Coronary artery (tissue), 2 donors: Measurements from ENCODE around the gene CD2BP2.
A peak's percentile ranks its signal among the peaks of the same experiment; 100 is the strongest.

ENCODE experiments used
- DNase-seq: peaks from one replicate; pipeline ENCODE4 v3.0.0-alpha.2; 2017; ENCODE audit warnings: low spot score
- H3K27ac ChIP-seq, 2 donors: fragments of 200-600 bp; sonication (generic); one replicate each; pipeline ENCODE4 v1.5.1; 2016 to 2019
- H3K4me3 ChIP-seq: fragments of 200-600 bp; sonication (generic); 2 replicates; pipeline ENCODE4 v1.5.1; 2016; ENCODE audit warnings: mild to moderate bottlenecking, moderate library complexity
- TF ChIP-seq, protein P1 (sequence below): fragments of 200-600 bp; sonication (generic); IDR thresholded peaks from one replicate; pipeline ENCODE4 v1.5.1; 2019; ENCODE audit warnings: antibody characterized with exemption

The CD2BP2 gene

DNA sequence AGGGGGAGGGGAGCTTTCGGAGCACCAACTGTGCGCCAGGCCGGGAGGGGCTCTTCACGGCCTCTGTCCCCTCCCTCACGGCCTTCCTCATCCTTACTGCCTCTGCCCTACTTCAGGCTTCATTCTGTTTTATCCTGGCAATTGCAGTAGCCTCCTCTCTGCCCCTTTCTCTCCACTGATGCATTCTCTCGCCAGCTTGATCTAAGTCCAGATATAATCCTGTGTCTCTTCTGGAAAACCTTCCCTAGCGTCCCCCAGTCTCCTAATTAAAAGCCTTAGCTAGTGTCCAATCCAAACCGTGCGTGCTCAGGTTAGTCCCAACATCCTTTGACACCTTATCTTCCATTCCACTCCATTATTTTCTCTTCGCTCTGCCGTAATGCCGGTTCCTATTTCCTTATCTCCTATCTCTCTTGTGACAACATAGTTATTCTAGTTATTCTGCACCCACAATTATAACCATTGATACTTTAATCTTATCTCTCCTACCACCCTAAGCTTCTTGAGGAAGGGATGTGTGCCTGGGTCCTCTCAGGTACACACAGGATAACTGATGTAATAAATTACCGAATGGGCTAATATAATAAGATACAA lies 41.0 kb upstream of the CD2BP2 start:
- Histone ChIP-seq H3K4me3 (peak overlapping the region; percentile 93), H3K27ac (peak overlapping the region; percentile 70 to 92)
- no peak for DNase-seq
- TF ChIP-seq, protein P1, sequence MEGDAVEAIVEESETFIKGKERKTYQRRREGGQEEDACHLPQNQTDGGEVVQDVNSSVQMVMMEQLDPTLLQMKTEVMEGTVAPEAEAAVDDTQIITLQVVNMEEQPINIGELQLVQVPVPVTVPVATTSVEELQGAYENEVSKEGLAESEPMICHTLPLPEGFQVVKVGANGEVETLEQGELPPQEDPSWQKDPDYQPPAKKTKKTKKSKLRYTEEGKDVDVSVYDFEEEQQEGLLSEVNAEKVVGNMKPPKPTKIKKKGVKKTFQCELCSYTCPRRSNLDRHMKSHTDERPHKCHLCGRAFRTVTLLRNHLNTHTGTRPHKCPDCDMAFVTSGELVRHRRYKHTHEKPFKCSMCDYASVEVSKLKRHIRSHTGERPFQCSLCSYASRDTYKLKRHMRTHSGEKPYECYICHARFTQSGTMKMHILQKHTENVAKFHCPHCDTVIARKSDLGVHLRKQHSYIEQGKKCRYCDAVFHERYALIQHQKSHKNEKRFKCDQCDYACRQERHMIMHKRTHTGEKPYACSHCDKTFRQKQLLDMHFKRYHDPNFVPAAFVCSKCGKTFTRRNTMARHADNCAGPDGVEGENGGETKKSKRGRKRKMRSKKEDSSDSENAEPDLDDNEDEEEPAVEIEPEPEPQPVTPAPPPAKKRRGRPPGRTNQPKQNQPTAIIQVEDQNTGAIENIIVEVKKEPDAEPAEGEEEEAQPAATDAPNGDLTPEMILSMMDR, result no peak

DNA sequence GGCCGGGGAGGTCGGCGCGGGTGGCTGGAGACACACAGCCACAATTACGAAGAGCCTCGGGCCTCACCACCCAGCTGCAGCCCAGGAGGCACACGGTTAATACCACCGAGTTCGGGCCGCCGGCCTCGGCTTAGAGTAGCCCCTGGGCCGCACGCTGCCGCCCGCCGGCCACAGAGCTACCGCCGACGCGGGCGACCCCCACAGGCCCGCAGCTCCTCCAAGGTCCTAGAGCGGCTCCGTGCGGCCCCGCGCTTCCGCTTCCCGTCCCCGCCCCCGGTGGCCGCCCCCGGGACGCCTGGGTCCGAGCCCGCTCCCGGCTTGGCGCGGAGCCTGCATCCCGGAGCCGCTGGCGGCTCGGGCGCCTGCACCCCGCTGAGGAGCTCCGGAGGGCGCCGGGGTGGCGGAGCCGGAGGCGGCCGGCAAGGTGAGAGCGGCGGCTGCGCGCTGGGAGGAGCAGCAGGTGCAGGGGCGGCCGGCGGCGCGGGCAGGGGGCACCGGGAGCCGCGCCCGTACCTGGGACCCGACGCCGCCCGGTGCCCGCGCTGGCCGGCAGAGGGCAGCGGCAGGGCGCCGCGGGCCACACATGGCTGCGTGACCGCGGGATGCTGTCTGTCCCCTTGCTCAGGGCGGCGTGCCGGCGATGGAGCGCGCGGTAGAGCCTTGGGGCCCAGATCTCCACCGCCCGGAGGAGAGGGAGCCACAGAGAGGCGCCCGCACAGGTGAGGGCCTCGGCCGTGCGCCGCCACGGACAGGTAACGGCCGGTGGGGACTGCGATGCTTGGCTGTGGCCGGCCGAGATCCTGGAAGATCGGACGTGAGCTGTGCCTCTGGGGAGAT lies 40.3 kb upstream of the CD2BP2 start, which contains the start of gene ZNF48:
Gene ZNF48 (plus strand): TSS at position 266 of the 837 bp plus-strand sequence. CDS start 375 bp downstream, at position 641.
- peak within 1 kb of the TSS; percentile 93 for H3K4me3 ChIP-seq
- DNase-seq, result peak; percentile 89
- peak within 1 kb of the TSS; percentile 70 to 92 for H3K27ac ChIP-seq
- TF ChIP-seq, protein P1, result no peak

DNA sequence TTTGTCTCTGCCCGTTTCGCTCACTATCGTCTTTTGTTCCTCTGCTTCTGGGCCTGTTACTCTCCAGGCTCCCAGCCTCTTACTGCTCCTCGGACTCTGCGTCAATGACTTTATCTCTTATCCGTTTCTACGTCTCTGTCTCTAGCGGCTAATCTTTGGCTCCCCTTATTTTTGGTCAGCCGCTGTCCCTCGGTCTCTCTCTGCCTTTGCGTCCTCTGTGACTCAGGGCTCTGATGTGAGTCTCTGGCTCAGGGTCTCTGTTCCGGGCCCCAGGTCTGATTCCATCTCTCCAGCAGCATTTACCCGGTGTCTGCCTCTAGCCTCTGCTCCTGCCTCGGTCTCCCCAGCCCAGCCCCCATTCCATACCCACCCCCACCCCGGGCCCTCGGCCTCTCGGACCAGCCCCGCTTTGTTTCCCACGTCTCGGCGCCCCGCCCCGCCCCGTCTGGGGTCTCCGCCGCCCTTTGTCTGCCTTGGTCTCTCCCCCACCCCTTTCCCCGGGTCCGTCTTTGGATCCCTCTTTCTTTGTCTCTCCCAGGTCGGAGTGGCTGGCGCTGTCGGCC lies 39.6 kb upstream of the CD2BP2 start:
- Histone ChIP-seq H3K4me3 (peak overlapping the region; percentile 93), H3K27ac (peak overlapping the region; percentile 70 to 92)
- TF ChIP-seq, protein P1, result no peak
- DNase-seq, result no peak

DNA sequence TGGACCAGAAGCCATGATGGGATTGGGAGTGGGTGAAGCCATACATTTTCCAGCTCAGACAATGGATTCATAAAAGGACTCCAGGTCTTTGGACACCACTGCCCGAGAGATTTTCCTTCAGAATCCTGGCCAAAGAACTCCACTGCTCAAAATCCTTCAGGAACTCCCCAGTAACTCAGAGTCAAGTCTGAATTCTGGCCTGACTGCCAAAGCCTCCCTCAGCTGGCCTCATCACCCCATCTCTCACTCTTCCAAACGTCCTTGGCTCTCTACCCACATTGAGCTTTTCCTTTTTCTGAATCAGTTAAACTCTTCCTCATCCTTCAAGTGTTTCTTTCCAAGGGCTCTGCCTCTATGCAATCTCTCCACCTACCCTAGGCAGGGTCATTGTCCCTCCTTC lies 28.4 kb upstream of the CD2BP2 start:
- DNase-seq, result no peak
- no peak overlapping the region for H3K27ac ChIP-seq
- TF ChIP-seq, protein P1, result no peak
- H3K4me3 ChIP-seq, result no peak overlapping the region

DNA sequence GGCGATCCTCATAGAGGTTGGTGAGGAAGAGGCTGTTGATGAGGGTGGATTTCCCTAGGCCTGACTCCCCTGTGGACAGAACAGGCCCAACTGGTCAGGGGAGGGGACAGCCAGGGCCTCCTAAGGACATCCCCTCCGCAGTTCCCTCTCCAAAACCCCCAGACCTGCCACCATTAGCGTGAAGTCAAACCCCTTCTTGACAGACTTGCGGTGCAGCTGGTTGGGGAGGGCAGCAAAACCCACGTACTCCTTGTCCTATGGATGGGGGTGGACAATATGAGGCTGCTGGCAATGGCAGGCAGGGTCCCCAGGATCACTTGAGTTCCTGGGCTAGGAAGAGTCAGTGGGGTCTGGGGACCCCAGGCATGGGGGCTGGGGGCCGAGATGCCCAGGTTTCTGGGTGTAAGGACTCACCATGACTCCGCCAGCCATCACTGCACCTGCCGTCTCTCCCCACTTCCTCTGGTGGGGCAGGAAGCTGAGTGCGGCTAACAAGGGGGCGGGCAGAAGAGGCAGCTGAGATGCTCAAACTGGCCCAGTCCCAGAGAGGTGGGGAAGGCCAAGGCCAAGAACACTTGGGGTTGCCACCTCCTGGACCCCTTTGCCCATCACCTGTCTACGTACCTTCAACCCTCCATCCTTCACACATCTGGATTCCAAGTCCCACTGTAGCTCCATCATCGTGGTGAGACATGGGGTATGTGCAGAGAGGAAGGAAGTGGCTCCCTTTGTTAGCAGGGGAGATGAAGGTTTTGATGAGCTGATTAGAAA lies 27.2 kb upstream of the CD2BP2 start, which contains the start of gene SEPTIN1:
Gene SEPTIN1 (minus strand): TSS at position 451 of the 771 bp plus-strand sequence. CDS start 19 bp downstream, at position 432.
- TF ChIP-seq, protein P1, result no peak

DNA sequence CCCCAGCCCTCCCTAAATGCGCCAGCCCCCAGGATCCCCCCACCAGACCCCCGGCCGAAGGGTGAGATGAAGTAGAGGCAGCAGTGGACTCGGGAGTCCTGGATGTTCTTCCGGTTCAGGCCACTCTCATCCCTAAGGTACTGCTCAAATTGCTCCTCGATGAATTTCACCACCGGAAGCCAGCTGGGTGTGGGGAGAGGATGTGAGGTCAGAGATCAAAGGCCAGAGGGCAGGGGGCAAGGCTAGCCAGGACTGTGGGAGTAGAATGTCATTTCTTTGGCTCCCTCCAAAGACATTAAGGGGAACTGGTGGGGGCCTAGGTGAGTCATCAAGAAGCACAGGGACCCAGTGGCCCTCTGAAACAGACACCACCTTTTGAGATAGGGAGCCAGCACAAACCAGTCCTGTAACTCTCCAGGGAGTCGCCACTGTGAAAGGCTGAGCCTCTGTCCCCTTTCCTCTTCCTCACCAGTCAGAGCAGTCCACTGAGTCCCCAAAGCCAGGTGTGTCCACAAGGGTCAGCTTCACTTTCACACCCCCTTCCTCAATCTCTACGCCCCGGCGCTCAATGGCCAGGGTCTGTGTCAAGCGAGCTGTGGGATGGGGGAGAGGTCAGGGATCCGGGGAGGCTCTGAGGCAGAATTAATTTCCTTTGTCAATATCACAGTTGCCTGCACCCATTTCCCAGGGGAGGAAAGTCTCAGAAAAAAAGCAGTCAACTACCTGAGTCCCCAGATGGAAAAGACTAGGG lies 26.4 kb upstream of the CD2BP2 start:
- TF ChIP-seq, protein P1, result no peak
- H3K27ac ChIP-seq, result no peak overlapping the region
- no peak overlapping the region for H3K4me3 ChIP-seq
- no peak for DNase-seq

More for the DNA sequence above, 27.2 kb upstream of the CD2BP2 start, which contains the start of gene SEPTIN1:
- H3K4me3 ChIP-seq, result no peak within 1 kb of the TSS
- no peak for DNase-seq
- H3K27ac ChIP-seq, result no peak within 1 kb of the TSS
